Measurements from ENCODE around the gene TENT4A.

The TENT4A gene

DNA sequence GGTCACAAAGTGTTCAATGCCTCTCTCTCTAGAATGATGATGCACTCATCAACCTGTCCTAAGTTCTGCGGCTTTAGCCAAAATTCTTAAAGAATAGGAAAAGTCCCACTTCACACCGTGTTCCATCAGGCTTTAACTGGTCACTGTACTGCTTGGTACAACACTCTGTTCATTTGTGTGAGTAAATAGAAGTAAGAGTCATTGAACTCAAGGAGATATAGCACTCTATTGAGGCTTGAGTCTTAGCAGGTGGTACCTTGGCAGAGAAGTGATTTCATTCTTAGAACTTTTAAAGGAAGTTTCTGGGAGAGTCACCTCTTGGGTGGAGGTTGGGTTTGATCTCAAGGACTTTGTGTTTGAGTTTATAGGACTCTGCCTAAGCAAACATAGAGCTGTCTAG is 92.6 kb downstream of the TENT4A start:
- no peak for DNase-seq (ENCODE audit: low spot score)
